Stimulated activated CD8-positive, alpha-beta memory T cell treated with anti-CD3 and anti-CD28 coated beads, Interleukin-4, amount 100 ng/mL, for 1 hour (primary cell): ENCODE results near the gene TRPT1.

Experiments used
- DNase-seq, 2 donors: peaks; one replicate each; pipeline ENCODE4 v3.0.0-alpha.2; 2020; ENCODE audit warnings: low read depth in 2 of 2, low spot score in 1 of 2

TRPT1 gene

GRCh38 chr11:64225608-64226506, at the start of gene TRPT1, which contains the start of gene NUDT22:
TRPT1 (minus strand) TSS chr11:64226186; CDS start chr11:64225860, 326 bp downstream.
NUDT22 (plus strand) TSS chr11:64226274; CDS start chr11:64226653, 379 bp downstream.
- peak; percentile 86 to 87 for DNase-seq

GRCh38 chr11:64275031-64275800, 49.2 kb upstream of the TRPT1 start:
- DNase-seq, result no peak

- peak; percentile 93 to 95 for DNase-seq
Measured at GRCh38 chr11:64269540-64270220, 43.7 kb upstream of the TRPT1 start.

GRCh38 chr11:64268893-64269539, 43.0 kb upstream of the TRPT1 start:
- DNase-seq, result no peak

- no peak for DNase-seq
Measured at GRCh38 chr11:64268025-64268892, 42.3 kb upstream of the TRPT1 start.

- DNase-seq, result no peak
Measured at GRCh38 chr11:64267207-64267945, 41.4 kb upstream of the TRPT1 start.

GRCh38 chr11:64266339-64266738, 40.4 kb upstream of the TRPT1 start:
- DNase-seq, result no peak

GRCh38 chr11:64265176-64266160, 39.5 kb upstream of the TRPT1 start:
- no peak for DNase-seq

- DNase-seq, result no peak
Measured at GRCh38 chr11:64264371-64264852, 38.4 kb upstream of the TRPT1 start.

GRCh38 chr11:64263947-64264317, 37.9 kb upstream of the TRPT1 start:
- DNase-seq, result no peak

GRCh38 chr11:64263021-64263946, 37.3 kb upstream of the TRPT1 start:
- DNase-seq, result no peak

GRCh38 chr11:64262271-64263002, 36.5 kb upstream of the TRPT1 start:
- DNase-seq, result no peak

GRCh38 chr11:64261556-64262080, 35.6 kb upstream of the TRPT1 start:
- DNase-seq, result no peak

GRCh38 chr11:64260147-64260708, 34.2 kb upstream of the TRPT1 start:
- DNase-seq, result no peak

GRCh38 chr11:64259533-64260067, 33.6 kb upstream of the TRPT1 start:
- no peak for DNase-seq
